Measurements from ENCODE around the gene ZNF692. TPM values are rescaled to one million over a fixed set of nuclear protein-coding genes. Genes with fewer than 3 reads are reported as not detected.

ZNF692 gene
- total RNA-seq, result 78.9 to 84.2 TPM (median 80.1 TPM) in 3 replicates

- H3K36me3 Mint-ChIP-seq, result peaks cover 5% of the 10 kb centered on the region
- H3K27ac Mint-ChIP-seq, result peak within 1 kb of the TSS; percentile 97
- peak; percentile 88 to 95 for DNase-seq (ENCODE audit: low spot score in 2 of 2, unreplicated experiment in 2 of 2)
- peaks cover 46% of the 10 kb centered on the region for H3K4me1 Mint-ChIP-seq
- peaks cover 10% of the 10 kb centered on the region for H3K27me3 Mint-ChIP-seq (ENCODE audit: low read depth)
- no peaks in the 10 kb centered on the region for H3K9me3 Mint-ChIP-seq
- peak within 1 kb of the TSS; percentile 82 for H3K4me3 Mint-ChIP-seq
- no peak for TF ChIP-seq CTCF (IDR thresholded peaks at IDR 0.05; ENCODE audit: unreplicated experiment)
These were observed at the start of gene ZNF692 for GRCh38 chr1:248858891-248859889. Gene ZNF692, minus strand, starts transcription at chr1:248859085. Its CDS starts 776 bp downstream, at chr1:248858309.

GRCh38 chr1:248906753-248907661 lies 48.1 kb upstream of the ZNF692 start:
- H3K27ac Mint-ChIP-seq, result peak overlapping the region; percentile 100
- H3K4me1 Mint-ChIP-seq, result peaks cover 39% of the 10 kb centered on the region
- H3K36me3 Mint-ChIP-seq, result peaks cover 3% of the 10 kb centered on the region
- TF ChIP-seq CTCF (IDR thresholded peaks at IDR 0.05; ENCODE audit: unreplicated experiment), result no peak
- DNase-seq (ENCODE audit: low spot score in 2 of 2, unreplicated experiment in 2 of 2), result no peak
- H3K4me3 Mint-ChIP-seq, result peak overlapping the region; percentile 94
- peaks cover 3% of the 10 kb centered on the region for H3K27me3 Mint-ChIP-seq (ENCODE audit: low read depth)
- no peaks in the 10 kb centered on the region for H3K9me3 Mint-ChIP-seq

GRCh38 chr1:248906009-248906752 lies 47.3 kb upstream of the ZNF692 start, which contains the start of gene PGBD2:
Gene PGBD2, plus strand, starts transcription at chr1:248906235. Its CDS starts 7,628 bp downstream, at chr1:248913863.
- H3K4me3 Mint-ChIP-seq, result peak within 1 kb of the TSS; percentile 94
- DNase-seq (ENCODE audit: low spot score in 2 of 2, unreplicated experiment in 2 of 2), result peak; percentile 90 to 99
- H3K9me3 Mint-ChIP-seq, result no peaks in the 10 kb centered on the region

GRCh38 chr1:248905662-248906008 lies 46.8 kb upstream of the ZNF692 start:
- Mint-ChIP-seq H3K4me3 (peak overlapping the region; percentile 93), H3K9me3 (no peaks in the 10 kb centered on the region), H3K36me3 (peaks cover 2% of the 10 kb centered on the region), H3K27me3 (ENCODE audit: low read depth) (peaks cover 12% of the 10 kb centered on the region), H3K4me1 (peaks cover 39% of the 10 kb centered on the region), H3K27ac (peak overlapping the region; percentile 99)
- DNase-seq (ENCODE audit: low spot score in 2 of 2, unreplicated experiment in 2 of 2), result no peak
- TF ChIP-seq CTCF (IDR thresholded peaks at IDR 0.05; ENCODE audit: unreplicated experiment), result no peak

More at GRCh38 chr1:248906009-248906752, 47.3 kb upstream of the ZNF692 start, which contains the start of gene PGBD2:
- Mint-ChIP-seq H3K27me3 (ENCODE audit: low read depth) (peaks cover 9% of the 10 kb centered on the region), H3K36me3 (peaks cover 2% of the 10 kb centered on the region), H3K27ac (peak within 1 kb of the TSS; percentile 100), H3K4me1 (peaks cover 39% of the 10 kb centered on the region)
- TF ChIP-seq CTCF (IDR thresholded peaks at IDR 0.05; ENCODE audit: unreplicated experiment), result peak; percentile 74

All from mesothelial cell of epicardium (in vitro differentiated cells).